GM19035 (cell line): ENCODE results near the gene TSSK2.
"Not testable (repeated sequence)": the region's sequence is repeated elsewhere in the genome, so short reads cannot be mapped to it uniquely, and the experiment has no call there.

Experiments used
- ATAC-seq: cut with Tn5 transposase; IDR thresholded peaks from one replicate; pipeline ENCODE4 v1.9.1; 2021; ENCODE audit not compliant: unreplicated experiment

The TSSK2 gene

GRCh38 chr22:19138217-19139000, 7.3 kb downstream of the TSSK2 start:
- ATAC-seq, result no peak

- no peak for ATAC-seq
These were observed 7.9 kb downstream of the TSSK2 start for GRCh38 chr22:19139001-19139356.

- no peak for ATAC-seq
These were observed 8.9 kb downstream of the TSSK2 start for GRCh38 chr22:19139974-19140373.

- no peak for ATAC-seq
These were observed 11.3 kb downstream of the TSSK2 start for GRCh38 chr22:19142394-19142793.

GRCh38 chr22:19143212-19143611, 12.1 kb downstream of the TSSK2 start:
- no peak for ATAC-seq

DNA sequence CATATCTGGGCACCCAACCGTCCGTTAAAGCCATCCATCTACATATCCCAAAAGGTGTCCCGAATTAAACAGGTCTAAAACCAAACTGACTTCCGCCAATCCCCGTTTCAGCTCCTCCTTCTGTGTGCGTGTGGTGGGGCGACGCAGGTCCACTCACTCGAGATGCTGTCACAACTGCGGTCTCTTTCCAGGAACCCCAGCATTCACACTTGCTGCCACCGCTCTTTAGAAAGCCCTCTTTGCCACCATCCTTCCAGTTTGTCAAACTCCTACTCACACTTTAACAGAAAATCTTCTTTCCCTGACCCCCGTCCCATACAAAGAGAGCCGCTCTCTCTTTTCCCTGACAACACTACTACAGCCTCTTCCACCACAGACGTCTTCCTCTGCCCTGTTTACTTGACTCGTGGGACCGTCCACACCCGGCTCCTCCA, 12.9 kb downstream of the TSSK2 start:
- ATAC-seq, result peak; percentile 31

- ATAC-seq, result no peak
These were observed 15.3 kb downstream of the TSSK2 start for GRCh38 chr22:19146215-19146968.

DNA sequence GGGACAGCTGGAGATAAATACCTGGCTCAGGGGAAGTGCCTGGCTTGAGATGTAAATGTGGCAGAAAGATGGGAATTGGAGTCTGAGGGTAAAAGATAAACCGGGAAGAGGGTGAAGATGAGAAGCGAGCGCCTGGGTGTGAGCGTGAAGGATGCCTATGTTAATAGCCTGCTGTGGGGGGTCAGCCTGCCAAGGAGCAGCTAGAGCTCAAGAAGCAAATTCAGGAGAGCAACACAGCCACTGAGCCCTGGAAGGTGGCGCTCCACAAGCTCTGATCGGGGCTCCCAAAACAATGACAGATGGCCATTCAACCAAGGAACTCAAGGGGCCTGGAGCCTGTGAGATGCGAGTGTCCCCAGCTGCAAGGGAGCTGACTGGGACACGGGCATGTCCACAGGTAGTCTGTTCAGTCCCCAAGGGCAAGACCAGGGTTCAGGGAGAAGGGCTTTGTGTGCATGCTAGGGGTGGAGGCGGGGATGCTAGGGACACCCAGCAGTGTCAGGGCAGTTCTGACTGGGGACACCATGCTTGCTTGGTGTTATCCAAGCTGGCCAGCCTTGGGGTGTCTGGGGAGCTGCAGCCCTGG, 16.2 kb downstream of the TSSK2 start:
- no peak for ATAC-seq

DNA sequence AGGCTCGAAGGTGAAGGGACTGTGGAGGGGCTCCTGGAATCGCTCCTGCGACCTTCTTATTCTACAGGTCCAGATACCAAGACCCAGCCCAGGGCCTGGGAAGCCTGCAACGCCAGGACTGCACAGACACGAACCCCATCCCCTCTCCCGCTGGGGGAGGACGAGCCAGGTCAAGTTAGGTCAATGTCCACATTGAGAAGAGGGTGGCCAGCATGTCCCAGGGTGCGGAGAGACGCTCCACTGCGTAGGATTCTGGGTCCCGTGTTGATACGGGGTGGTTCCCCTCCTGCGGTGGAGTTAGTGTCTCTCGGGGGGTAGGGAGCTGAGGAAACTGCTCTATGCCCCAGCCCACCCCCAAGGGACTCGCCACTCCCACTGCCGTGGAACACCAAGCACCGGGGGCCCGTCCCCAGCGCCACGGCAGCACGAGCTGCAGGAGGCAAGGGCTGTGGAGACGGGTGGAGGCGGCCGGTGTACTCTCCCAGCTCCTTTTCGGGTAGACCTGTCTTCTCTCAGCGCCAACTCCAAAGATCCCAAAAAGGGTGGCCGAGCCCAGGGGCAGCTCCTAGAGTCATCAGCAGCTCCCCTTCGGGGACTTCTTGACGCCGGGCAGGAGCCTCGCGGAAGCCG, 17.4 kb downstream of the TSSK2 start:
- no peak for ATAC-seq

DNA sequence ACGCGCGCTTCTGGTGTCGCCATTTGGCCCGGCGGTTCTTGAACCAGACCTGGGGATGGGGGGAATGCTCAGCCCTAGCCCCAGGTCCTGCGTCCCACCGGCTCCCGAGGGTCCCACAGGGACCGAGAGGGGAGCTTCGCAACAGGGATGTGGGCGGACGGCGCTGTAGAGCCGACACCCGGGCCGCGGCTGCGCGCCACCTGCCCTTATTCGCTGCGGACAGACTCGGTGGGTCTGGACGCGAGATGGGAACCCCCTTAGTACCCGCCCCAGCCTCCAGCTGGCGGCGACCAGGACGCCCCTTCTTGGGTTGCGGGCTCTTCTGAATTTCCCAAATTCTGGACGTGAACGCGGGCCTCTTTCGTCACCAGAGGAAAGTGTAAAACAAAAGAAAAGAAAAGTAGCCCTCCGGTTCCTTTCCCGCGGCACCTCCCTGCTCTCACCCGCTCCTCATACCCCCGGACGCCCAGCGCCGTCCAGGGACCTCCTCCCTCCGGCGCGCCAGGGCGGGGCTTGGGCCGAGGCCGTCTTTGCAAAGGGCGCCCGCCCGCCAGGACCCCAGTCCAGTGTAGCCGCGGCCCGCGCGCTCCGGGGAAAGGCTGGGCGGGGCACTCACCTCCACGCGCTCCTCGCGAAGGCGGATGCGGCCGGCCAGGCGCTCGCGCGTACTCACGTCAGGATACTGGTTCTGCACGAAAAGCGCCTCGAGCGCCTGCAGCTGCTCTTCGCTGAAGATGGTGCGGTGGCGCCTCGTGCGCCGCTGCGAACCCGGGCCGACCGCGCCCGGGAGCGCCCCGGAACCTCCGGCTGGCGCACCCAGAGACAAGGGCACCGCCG, 18.2 kb downstream of the TSSK2 start:
- no peak for ATAC-seq

- ATAC-seq, result no peak
These were observed 18.9 kb downstream of the TSSK2 start, which contains the start of gene GSC2 for GRCh38 chr22:19149991-19150390. GSC2 (minus strand) TSS chr22:19150292; CDS start chr22:19150283, 9 bp downstream.

GRCh38 chr22:19150482-19151328, 19.6 kb downstream of the TSSK2 start:
- ATAC-seq, result no peak

GRCh38 chr22:19151329-19152191, 20.5 kb downstream of the TSSK2 start:
- no peak for ATAC-seq

- ATAC-seq, result no peak
These were observed 22.1 kb downstream of the TSSK2 start for GRCh38 chr22:19152942-19153883.

- not testable (repeated sequence) for ATAC-seq
These were observed 25.0 kb downstream of the TSSK2 start for GRCh38 chr22:19156109-19156508.

DNA sequence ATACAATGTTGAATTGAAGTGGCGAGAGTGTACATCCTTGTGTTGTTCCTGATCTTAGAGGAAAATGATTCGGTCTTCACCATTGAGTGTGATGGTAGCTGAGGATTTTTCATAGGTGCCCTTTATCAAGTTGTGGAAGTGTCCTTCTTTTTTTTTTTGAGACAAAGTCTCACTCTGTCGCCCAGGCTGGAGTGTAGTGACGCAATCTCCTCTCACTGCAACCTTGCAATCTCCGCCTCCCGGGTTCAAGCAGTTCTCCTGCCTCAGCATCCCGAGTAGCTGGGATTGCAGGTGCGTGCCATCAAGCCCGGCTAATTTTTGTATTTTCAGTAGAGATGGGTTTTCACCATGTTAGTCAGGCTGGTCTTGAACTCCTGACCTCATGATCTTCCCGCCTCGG, 27.5 kb downstream of the TSSK2 start:
- ATAC-seq, result not testable (repeated sequence)

- no peak for ATAC-seq
These were observed 33.3 kb downstream of the TSSK2 start for GRCh38 chr22:19164425-19164824.

DNA sequence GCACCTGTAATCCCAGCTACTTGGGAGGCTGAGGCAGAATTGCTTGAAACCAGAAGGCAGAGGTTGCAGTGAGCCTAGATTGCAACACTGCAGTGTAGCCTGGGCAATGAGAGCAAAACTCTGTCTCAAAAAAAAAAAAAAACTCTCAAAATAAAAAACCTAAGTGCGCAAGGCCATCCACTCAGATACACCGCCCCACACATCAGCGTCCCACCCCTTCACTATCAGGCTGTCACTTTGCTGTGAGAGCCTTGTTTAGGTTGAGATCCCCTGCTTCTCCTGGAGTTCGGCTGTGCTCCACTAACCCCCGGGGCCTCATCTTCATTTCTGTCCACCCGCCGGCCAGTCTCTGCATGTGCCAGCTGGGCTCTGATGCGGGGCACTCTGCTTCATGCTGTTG, 35.3 kb downstream of the TSSK2 start:
- no peak for ATAC-seq
